GM06990 (cell line): ENCODE measurements around the gene PPP1R15A.

Source experiments
- DNase-seq: peaks from one replicate; pipeline ENCODE4 v3.0.0-alpha.2; 2011; ENCODE audit not compliant: insufficient read length; ENCODE audit errors: extremely low read depth
- H3K27me3 ChIP-seq: replicated peaks from 2 replicates; pipeline ENCODE4 v1.6.0; 2011; ENCODE audit warnings: low read length; ENCODE audit not compliant: control insufficient read depth, insufficient read depth
- H3K36me3 ChIP-seq: 2 replicates; pipeline ENCODE4 v1.5.1; 2011; ENCODE audit warnings: low read length; ENCODE audit not compliant: control insufficient read depth, insufficient read depth
- H3K4me3 ChIP-seq: replicated peaks from 2 replicates; pipeline ENCODE4 v1.5.1; 2011; ENCODE audit warnings: low read depth, mild to moderate bottlenecking, control low read depth, low read length
- TF ChIP-seq, protein P1 (sequence below): IDR thresholded peaks from 2 replicates; pipeline ENCODE4 v1.5.1; 2011; ENCODE audit warnings: low read length, control low read depth, mild to moderate bottlenecking, inconsistent platforms; ENCODE audit not compliant: insufficient read depth, poor library complexity, severe bottlenecking

Gene PPP1R15A

DNA sequence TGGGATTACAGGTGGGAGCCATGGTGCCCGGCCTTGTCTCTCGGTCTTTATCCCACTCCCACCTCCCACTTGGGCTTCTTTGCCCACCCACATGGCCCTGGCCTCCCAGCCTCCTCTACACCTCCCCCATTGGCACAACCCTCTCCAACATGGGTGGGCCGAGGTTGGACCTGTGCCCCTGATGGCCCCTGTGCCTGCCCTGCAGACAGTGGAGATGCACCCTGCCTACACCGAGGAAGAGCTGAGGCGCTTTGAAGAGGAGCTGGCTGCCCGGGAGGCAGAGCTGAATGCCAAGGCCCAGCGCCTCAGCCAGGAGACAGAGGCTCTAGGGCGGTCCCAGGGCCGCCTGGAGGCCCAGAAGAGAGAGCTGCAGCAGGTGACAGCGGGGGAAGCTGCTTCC, 48.7 kb downstream of the PPP1R15A start:
- H3K4me3 ChIP-seq, result no peak overlapping the region
- no peak for DNase-seq
- no peaks in the 10 kb centered on the region for H3K27me3 ChIP-seq
- H3K36me3 ChIP-seq, result peaks cover 30% of the 10 kb centered on the region
- TF ChIP-seq, protein P1, sequence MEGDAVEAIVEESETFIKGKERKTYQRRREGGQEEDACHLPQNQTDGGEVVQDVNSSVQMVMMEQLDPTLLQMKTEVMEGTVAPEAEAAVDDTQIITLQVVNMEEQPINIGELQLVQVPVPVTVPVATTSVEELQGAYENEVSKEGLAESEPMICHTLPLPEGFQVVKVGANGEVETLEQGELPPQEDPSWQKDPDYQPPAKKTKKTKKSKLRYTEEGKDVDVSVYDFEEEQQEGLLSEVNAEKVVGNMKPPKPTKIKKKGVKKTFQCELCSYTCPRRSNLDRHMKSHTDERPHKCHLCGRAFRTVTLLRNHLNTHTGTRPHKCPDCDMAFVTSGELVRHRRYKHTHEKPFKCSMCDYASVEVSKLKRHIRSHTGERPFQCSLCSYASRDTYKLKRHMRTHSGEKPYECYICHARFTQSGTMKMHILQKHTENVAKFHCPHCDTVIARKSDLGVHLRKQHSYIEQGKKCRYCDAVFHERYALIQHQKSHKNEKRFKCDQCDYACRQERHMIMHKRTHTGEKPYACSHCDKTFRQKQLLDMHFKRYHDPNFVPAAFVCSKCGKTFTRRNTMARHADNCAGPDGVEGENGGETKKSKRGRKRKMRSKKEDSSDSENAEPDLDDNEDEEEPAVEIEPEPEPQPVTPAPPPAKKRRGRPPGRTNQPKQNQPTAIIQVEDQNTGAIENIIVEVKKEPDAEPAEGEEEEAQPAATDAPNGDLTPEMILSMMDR, result no peak

- peaks cover 30% of the 10 kb centered on the region for H3K36me3 ChIP-seq
- no peak for DNase-seq
- TF ChIP-seq, protein P1, result no peak
- H3K4me3 ChIP-seq, result no peak overlapping the region
- no peaks in the 10 kb centered on the region for H3K27me3 ChIP-seq
Measured at GRCh38 chr19:48921721-48922500, 49.7 kb downstream of the PPP1R15A start.

- no peak overlapping the region for H3K4me3 ChIP-seq
- TF ChIP-seq, protein P1, result no peak
- no peak for DNase-seq
- H3K27me3 ChIP-seq, result no peaks in the 10 kb centered on the region
- H3K36me3 ChIP-seq, result peaks cover 30% of the 10 kb centered on the region
Measured at GRCh38 chr19:48922548-48923490, 50.6 kb downstream of the PPP1R15A start.

- Histone ChIP-seq H3K27me3 (no peaks in the 10 kb centered on the region), H3K36me3 (peaks cover 16% of the 10 kb centered on the region), H3K4me3 (no peak overlapping the region)
- TF ChIP-seq, protein P1, result no peak
- DNase-seq, result no peak
Measured at GRCh38 chr19:48925240-48925843, 53.1 kb downstream of the PPP1R15A start.
